Activated naive CD4-positive, alpha-beta T cell treated with Interleukin-2 at 50 U/mL for 16 hours (primary cell): ENCODE data around the gene PATJ.
"Not testable (repeated sequence)": the region's sequence is repeated elsewhere in the genome, so short reads cannot be mapped to it uniquely, and the experiment has no call there.

Experiments used
- DNase-seq: peaks from one replicate; pipeline ENCODE4 v3.0.0-alpha.2; 2020

PATJ gene

DNA sequence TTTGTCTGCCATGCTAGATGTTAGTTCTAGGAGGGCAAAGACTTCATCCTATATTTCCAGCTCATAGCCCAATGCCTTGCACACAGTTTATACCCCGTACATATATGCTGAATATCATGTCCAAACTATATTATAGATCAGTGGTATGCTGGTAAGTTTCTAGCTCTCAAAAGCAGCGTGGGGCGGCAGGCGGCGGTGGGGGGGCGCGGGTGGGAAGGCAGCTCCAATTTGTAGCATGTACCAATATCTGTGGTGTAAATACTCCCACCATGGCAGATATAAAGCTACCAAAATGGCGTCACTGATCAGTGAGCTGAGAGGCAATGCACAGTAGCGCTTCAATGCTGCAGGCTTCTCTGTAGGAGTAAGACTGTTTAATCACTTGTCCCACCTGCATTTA is 77.1 kb downstream of the PATJ start:
- no peak for DNase-seq

DNA sequence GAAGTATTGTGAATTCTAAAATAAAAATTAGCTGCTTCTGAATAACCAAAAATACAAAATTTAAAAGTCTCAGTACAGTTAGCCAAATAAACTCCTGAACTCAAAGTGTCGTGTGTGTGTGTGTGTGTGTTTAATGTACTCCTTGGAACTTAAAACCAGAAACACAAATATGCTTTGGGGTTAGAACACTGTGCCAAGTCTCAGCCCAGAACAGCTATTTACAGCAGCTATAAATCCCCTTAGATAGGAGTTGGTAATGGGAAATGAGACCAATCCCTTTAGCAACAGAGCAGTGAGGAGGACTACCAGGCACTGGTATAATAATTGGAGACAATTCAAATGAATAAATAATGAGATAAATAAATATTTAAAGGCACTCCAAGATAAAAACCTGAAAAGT is 83.1 kb downstream of the PATJ start:
- DNase-seq: no peak

DNA sequence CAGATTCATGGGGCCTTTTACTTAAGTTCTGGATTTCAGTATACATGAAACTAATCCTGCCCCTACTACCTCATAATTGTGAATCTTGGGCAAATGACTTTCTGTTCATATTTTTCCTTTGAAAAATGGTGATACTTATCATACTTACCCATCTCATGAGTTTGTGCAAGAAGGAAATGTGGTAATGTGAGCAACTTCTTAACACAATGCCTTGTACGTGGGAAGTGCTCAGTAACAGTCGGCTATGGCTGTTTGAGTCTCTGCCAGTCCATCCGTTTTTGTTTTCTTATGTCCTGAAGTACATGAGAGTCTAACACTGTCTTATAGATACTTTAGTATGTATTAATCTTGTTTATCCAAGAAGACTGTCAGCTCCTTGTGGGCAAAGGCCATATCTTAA is 86.5 kb downstream of the PATJ start:
- DNase-seq: no peak

DNA sequence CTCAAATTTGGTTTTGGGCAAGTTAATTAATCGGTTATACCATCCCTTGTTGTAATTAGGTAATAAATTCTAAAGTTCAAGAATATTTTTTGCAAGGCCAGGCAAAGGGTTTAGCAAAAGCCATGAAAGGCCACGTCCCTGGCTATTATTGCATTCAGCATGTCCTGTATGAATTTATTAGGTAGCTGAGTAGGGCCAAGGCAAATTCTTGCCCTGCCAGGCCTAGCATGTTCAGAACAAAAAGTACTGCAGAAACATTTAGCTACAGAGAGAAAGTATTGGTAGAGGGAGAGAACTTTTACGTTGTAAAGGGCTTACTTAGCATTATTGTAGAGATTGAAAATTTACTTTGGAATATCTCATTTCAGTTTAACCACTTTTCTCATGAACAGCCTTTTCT is 94.4 kb downstream of the PATJ start:
- DNase-seq: no peak

DNA sequence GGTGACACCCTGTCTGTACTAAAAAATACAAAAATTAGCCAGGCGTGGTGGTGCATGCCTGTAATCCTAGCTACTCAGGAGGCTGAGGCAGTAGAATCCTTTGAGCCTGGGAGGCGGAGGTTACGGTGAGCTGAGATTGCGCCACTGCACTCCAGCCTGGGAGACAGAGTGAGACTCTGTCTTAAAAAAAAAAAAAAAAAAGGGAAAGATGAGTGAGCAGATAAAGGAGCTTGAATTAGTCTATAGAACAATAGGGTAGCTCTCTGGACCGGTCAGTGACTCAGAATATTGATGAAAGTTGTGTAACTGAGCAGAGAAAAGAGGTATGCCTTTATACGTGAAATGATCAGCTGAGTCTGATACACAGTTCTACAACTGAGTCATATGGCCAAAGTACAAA is 95.3 kb downstream of the PATJ start:
- not testable (repeated sequence) for DNase-seq

DNA sequence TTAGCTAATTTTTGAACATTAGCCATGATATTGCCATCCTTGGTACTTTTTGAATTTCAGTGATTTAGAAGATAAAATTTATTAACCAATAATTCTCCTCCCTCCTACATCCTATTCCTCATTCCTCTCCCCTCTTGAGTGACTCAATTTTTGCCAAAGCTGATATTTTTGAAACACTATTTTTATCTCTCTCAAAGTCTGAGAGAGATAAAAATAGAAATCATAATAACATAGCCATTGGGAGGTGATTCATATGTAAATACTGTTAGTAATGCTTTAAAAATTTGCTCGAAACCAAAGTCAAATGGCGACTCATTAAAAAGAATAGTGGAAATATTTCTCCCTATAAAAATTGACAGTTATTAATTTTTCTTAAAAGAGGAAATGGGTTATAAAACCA is 97.4 kb downstream of the PATJ start:
- no peak for DNase-seq

DNA sequence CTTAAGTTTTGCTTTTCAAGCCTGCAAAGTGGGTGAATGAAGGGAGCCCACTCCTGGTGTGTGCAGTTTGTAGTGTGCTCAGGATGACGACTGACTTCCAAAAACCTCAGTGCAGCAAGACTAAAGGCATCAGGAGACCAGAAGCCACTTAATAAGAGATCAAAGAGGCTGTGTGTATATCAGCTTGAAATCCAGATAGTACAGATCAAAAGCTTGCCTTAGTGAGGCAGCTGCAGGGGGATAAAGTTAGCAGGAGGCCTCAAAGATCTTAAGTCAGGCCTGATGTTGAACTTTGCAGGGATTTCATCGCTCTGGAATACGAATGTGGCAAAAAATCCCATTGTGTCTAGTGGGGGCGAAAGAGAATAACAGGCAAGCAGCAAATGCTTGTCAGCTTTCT is 99.8 kb downstream of the PATJ start:
- DNase-seq: no peak

DNA sequence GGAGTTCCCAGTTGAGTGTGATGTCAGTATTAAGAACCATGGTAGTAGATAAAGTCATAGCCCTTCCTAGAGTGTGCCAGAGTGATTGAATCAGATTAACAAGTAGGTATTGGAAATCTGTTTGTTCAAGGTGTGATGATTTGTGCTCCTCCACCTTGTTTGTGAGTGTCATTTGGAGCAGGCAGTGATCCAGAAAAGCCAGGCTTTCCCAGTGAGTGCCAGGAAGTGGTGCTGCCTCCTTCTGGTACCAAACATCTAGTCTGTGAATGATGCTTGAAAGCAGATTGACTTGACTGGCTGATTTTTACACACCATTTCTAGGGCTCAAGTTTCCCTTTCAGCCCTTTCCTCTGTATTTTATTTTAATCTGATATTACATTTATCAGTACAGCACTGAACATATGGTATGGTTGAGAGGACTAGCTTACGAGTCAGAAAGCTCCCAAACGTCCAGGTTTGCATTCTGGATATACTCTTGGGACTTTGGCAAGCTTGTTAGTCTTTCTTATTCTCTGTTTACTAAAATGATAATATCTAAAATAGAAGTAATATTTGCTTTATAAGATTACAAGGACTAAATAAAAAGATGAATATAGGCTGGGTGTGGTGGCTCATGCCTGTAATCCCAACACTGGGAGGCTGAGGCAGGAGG is 100.7 kb downstream of the PATJ start:
- DNase-seq: no peak

DNA sequence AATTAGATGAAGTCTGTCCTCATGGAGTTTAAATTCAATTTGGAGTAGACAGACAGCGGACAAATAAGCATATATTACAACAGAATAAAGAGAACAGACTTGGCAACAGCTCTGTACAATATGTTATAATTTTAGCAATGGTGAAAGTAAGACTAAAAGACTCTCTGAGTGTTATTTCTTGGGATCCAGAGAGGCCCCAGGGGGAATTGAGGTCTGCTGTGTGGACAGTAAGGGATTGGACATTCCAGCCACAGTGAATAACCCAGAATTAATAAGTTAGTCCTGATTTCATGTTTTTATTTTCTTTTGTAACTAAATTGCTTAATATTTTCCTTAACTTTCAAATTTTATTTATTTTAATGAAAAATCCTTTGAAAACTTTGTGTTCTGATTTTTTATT is 101.7 kb downstream of the PATJ start:
- DNase-seq: no peak

DNA sequence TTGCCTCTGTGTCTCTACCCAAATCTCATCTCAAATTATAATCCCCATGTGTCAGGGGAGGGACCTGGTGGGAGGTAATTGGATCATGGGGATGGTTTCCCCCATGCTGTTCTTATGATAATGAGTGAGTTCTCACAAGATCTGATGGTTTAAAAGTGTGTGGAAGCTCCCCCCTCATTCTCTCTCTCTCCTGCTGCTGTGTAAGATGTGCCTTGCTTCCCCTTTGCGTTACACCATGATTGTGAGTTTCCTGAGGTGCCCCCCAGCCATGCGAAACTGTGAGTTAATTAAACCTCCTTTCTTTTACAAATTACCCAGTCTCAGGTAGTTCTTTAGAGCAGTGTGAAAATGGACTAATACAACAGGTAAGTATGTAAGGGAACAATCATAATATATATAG is 102.4 kb downstream of the PATJ start:
- DNase-seq: not testable (repeated sequence)

DNA sequence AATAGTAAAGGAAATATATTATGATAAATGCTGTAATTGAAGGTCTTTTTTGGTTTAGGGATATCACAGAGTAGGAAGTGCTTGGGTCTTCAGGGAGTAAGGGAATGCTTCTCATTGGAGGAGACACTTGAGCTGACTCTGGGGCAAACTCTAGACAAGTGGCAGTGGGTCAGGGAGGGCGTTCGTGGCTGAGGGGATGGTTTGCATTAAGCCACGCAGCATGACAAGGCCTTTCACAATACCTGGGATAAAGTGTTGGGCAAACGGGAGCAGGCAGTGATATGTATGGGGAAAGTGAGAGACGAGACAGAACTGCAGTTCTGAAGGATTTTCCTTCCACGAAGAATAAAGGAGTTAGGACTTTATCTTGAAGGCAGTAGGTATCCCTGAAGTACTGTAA is 109.0 kb downstream of the PATJ start:
- DNase-seq: no peak

DNA sequence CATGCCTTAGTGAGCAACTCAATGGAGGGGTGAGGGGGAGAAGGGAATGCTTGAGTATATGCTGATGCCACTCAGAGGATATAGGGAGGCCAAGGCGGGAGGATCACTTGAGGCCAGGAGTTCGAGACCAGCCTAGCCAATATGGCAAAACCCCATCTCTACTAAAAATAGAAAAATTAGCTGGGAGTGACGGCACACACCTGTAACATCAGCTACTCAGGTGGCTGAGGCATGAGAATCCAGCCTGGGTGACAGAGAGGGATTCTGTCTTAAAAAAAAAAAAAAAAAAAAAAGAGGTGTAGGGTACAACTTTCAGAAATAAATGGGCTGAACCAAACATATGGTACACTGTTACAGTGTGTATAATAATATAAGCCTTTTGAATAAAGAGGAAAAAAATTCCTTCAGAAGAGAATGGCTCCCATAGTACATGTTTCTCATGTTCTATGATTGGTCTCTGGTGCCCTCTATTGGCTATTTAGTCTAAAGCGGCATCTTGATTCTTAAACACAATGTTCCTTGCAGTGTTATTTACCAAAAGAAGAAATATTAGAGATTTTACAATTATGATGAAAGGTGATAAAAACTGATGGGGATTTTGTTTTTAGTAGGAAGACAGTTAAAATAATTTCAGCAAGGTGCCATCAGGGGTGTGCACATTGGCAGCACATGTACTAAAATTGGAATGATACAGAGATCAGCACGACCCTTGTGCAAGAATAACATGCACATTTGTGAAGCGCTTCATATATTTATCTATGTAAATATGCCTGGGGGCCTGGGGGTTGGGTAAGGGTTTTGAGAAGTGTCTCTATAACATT is 109.8 kb downstream of the PATJ start:
- DNase-seq: no peak

DNA sequence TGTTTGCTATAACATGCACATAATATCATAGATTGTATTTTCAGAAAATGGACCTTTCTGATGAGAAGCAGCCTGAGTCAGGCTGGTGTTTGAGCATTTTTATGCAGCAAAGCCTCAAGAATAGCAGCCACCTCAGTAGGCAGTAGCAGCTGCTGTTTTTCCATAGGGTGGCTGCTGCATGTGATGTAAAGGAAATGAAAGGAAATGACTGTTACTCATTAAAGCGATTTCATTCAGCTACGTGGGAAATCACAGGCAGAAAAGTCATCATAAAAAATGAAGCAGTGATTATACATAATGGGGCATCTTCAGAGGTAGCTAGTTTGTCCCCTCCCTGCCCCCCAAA is 110.4 kb downstream of the PATJ start:
- DNase-seq: no peak

DNA sequence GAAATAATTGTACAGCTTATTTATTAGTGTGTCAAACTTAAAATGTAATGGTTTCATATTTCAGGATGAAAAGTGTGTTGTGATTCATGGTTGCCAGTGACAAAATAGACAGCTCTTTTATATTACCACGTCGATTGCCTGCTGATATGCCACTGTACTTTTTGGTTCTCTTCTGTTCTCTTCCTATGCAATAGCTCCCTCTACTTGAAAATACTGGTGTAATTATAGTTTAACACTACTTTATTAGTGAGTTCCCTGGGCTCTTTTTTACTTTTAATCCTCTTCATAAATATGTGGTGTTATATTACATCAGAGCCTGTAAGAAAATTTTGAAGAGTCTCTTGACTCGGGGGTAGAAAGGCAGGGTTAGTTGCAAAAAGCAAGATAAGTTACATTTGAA is 111.3 kb downstream of the PATJ start:
- no peak for DNase-seq

DNA sequence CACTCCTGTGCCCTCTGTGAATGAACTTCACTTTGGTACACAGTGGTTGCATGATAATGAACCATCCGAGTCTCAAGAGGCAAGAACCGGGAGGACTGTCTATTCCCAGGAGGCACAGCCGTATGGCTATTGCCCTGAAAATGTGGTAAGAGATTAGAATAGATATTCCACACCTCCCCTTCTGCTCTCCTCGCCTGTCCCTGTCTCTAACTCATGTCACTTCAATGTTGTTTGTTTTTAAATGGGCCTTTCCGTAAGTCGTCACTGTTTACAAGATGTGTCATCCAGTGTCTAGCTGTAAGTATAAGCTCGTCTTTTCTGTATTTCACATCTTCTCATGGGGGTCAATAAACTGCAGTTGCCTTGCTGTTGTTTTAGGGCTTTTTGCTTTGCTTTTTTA is 122.2 kb downstream of the PATJ start:
- no peak for DNase-seq

DNA sequence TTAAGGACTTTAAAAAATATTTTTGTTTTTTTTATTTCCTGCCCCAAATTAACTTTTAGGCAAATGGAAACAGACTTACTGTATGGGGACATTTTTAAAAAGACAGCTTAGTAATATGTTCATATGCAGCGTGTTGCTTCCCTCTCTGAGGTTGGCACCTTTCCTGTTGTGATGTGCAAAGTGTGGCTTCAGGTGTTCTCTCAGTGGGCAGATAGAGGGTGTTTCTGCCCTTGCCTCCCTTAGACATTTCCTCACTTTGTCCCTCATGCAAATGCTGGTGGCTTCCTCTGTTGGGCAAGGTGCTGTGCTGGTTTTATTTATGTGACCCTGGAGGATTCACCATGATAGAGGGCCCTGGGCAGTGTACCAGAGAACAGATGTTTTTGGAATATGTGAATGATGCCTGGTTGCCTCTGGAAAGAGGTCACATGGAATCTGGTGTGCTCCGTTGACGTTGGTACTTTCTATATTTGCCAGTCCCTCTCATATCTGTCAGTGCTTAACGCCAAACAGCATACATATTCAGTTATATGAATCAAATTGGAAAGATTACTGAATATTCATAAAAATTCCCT is 123.5 kb downstream of the PATJ start:
- DNase-seq: no peak

DNA sequence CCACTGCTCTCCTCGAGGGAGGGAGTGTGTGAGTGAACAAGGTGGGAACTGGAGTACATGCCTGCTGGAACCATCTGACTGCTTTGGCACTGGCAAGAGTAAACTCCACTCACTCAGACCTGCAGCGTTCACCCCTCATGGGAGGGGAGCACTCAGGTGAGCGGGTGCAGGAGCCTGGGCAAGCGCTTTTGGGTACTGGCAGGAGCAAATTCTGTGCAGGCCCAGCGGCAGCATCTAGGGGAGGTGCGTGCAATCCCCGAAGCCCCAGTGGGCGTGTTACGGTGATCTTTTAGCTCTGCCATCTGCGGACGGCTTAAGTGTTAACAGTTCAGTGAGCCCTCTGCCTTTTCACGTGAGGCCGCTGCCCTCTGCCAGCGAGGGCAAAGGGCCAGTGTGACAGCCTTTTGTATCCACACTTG is 127.4 kb downstream of the PATJ start:
- no peak for DNase-seq

DNA sequence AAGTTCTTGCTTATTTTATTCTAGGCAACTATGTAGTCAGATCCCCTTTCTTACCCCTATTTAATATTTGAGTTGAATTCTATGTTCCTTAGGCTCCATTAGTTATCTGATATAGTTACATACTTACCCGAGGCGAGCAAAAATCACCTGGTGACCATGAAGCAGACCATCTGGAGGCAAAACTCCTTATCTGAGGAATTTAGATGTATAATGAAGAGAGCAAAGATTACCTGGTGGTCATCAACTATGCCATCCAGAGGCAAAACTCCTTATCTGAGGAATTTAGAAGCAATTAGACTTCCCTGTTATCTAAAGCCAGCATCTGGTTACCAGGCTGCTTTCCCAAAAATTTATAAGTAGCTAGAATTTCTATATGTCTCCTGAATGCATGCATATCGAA is 129.9 kb downstream of the PATJ start:
- DNase-seq: no peak

DNA sequence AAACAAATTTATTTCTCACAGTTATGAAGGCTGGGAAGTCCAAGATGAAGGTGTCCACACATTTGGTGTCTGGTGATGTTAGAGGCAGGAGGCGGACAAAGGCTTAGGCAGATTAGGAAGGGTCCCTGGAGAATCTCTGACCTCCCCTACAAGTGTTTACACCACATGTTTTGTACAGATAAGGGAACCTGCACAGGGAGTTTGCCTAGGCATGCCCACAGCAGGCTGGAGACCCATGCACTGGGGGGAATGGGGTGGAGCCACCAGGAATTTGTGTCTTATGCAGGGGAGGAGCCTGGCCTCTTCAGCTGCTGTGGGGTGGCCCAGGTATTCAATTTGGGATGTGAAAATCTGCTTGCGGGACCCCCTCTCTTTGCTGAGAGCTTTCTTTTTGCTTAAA is 131.3 kb downstream of the PATJ start:
- no peak for DNase-seq

DNA sequence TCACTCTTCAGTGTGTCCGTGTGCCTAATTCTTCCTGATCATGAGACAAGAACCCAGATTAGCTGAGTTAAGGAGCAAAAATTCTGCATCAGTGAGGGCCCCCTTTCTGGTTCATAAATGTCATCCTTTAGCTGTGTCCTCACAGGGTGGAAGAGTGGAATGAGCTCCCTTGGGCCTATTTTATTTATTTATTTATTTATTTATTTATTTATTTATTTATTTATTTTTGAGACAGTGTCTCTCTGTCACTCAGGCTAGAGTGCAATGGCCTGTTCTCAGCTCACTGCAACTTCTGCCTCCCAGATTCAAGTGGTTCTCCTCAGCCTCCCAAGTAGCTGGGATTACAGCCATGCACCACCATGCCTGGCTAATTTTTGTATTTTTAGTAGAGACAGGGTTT is 131.7 kb downstream of the PATJ start:
- no peak for DNase-seq

DNA sequence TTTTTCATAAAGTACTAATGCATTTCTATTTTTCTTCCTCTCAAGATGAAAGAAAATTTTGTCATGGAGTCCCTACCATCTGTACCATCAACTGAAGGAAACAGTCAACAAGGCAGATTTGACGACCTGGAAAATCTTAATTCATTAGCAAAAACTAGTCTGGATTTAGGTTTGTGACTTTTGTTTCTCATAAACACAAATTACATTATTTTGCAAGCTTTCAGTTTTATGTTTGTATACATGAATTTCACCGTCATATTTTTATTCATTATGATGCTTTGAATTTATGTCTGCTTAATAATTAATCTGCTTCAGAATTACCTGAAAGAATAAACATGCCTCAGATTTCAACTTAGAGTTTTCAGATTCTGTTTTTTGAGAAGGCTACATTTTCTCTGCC is 132.9 kb downstream of the PATJ start:
- DNase-seq: no peak

DNA sequence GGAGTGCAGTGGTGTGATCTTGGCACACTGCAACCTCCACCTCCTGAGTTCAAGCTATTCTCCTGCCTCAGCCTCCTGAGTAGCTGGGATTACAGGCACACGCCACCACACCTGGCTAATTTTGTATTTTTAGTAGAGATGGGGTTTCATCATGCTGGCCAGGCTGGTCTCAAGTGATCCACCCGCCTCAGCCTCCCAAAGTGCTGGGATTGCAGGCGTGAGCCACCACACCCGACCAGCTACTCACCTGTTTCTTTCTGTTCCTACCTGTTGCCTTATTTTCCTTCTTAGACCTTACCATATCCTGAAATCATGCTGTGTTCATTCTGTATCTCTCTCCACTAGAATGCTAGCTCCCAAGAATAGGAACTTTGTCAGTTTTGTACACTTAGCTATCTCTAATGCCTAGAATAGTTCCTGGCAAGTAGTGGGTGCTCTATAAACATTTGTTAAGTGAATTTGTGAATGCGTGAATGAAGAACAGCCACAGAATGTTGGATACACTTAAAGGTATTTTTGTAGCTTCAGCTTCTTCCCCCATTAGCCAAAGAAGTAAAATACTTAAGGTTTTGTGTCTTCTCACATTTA is 137.7 kb downstream of the PATJ start:
- DNase-seq: not testable (repeated sequence)

DNA sequence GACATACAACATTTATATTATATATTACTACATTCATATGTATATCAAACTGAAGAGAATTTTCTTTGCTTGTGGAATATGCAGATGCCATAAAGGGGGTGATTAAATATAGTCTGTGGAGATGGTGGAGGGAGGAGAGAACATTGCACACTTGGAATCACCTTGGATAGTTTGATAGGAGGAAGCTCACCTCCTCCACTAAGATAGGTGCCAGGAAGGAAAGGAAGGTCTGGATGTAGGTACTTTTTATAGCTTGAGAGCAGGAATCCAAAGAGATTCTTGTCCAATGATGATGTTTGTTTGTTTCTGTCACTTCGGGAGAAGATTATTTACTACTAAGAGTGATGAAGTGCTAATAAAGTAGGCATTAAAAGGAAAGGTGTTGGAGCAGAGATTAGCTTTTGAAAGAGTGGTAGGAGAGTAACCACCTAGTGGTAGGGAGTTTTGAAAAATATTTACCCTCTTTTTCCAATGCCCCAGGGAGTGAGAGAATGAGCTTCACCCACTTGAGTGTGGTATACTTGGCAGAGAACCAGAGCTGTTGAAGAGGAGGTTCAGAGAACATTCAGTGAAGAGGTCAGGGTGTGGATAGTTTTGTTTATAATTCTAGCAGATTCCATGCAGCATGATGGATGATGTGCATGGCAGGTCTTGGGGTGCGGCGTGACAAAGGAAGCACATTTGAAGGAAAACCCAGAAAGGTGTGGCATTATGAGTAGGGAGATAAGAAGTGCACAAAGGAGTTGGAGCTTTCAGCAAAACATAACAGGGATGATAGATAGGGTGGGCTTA is 145.0 kb downstream of the PATJ start:
- DNase-seq: no peak
